ENCODE data around the gene SHOC2. TPM values are rescaled to one million over a fixed set of nuclear protein-coding genes. Genes with fewer than 3 reads are reported as not detected.

SHOC2 gene
- total and polyA plus RNA-seq, 2 donors from 2014 or later = 18.0 to 66.8 TPM

GRCh38 chr10:110972231-110973134 is 53.1 kb downstream of the SHOC2 start:
- Histone ChIP-seq H3K9ac (ENCODE audit: low read length in 3 of 3) (peak overlapping the region in 1 of 3 donors; percentile 21), H3K27ac (ENCODE audit: low read depth in 2 of 2, low read length in 2 of 2) (no peak overlapping the region), H3K9me3 (ENCODE audit: control insufficient read depth in 2 of 3, insufficient read depth in 1 of 3, low read length in 3 of 3) (no peaks in the 10 kb centered on the region), H3K36me3 (ENCODE audit: control insufficient read depth in 2 of 3, insufficient read depth in 3 of 3, low read length in 3 of 3) (no peaks in the 10 kb centered on the region), H3K4me3 (ENCODE audit: low read length in 3 of 3) (no peak overlapping the region), H3K27me3 (ENCODE audit: control insufficient read depth, insufficient read depth, low read length) (no peaks in the 10 kb centered on the region), H3K4me1 (ENCODE audit: control insufficient read depth in 2 of 3, insufficient read depth in 2 of 3, low read depth in 1 of 3, low read length in 3 of 3) (peaks cover 0 to 4% (median 0%) of the 10 kb centered on the region in 3 donors)
- no peak for TF ChIP-seq CTCF (IDR thresholded peaks at IDR 0.05; ENCODE audit: borderline replicate concordance, extremely low read depth, insufficient read depth)
- DNase-seq (peak in 1 of 5 donors; percentile 35), FAIRE-seq (no peak)
- intact Hi-C loops (cut with DNase I) = no loop called here

- no peaks in the 10 kb centered on the region for H3K36me3 ChIP-seq (ENCODE audit: control insufficient read depth in 2 of 3, insufficient read depth in 3 of 3, low read length in 3 of 3)
- H3K4me3 ChIP-seq (ENCODE audit: low read length in 3 of 3) = no peak overlapping the region
- H3K9me3 ChIP-seq (ENCODE audit: control insufficient read depth in 2 of 3, insufficient read depth in 1 of 3, low read length in 3 of 3) = no peaks in the 10 kb centered on the region
- peaks cover 0 to 4% (median 0%) of the 10 kb centered on the region in 3 donors for H3K4me1 ChIP-seq (ENCODE audit: control insufficient read depth in 2 of 3, insufficient read depth in 2 of 3, low read depth in 1 of 3, low read length in 3 of 3)
- no peaks in the 10 kb centered on the region for H3K27me3 ChIP-seq (ENCODE audit: control insufficient read depth, insufficient read depth, low read length)
- intact Hi-C loops (cut with DNase I) = no loop called here
- H3K9ac ChIP-seq (ENCODE audit: low read length in 3 of 3) = no peak overlapping the region
- FAIRE-seq = peak; percentile 8
- no peak for DNase-seq
- no peak for TF ChIP-seq CTCF (IDR thresholded peaks at IDR 0.05; ENCODE audit: borderline replicate concordance, extremely low read depth, insufficient read depth)
- H3K27ac ChIP-seq (ENCODE audit: low read depth in 2 of 2, low read length in 2 of 2) = no peak overlapping the region
Measured at GRCh38 chr10:110973400-110973799, 54.0 kb downstream of the SHOC2 start.

GRCh38 chr10:110976577-110976976 is 57.2 kb downstream of the SHOC2 start:
- FAIRE-seq = no peak
- intact Hi-C loops (cut with DNase I) = no loop called here

More at GRCh38 chr10:110976577-110976976, 57.2 kb downstream of the SHOC2 start:
- TF ChIP-seq CTCF (IDR thresholded peaks at IDR 0.05; ENCODE audit: borderline replicate concordance, extremely low read depth, insufficient read depth) = no peak
- peaks cover 0 to 4% (median 0%) of the 10 kb centered on the region in 3 donors for H3K4me1 ChIP-seq (ENCODE audit: control insufficient read depth in 2 of 3, insufficient read depth in 2 of 3, low read depth in 1 of 3, low read length in 3 of 3)
- H3K4me3 ChIP-seq (ENCODE audit: low read length in 3 of 3) = no peak overlapping the region
- no peak for DNase-seq
- H3K27me3 ChIP-seq (ENCODE audit: control insufficient read depth, insufficient read depth, low read length) = no peaks in the 10 kb centered on the region
- H3K36me3 ChIP-seq (ENCODE audit: control insufficient read depth in 2 of 3, insufficient read depth in 3 of 3, low read length in 3 of 3) = no peaks in the 10 kb centered on the region
- no peaks in the 10 kb centered on the region for H3K9me3 ChIP-seq (ENCODE audit: control insufficient read depth in 2 of 3, insufficient read depth in 1 of 3, low read length in 3 of 3)
- no peak overlapping the region for H3K27ac ChIP-seq (ENCODE audit: low read depth in 2 of 2, low read length in 2 of 2)
- no peak overlapping the region for H3K9ac ChIP-seq (ENCODE audit: low read length in 3 of 3)

Data from kidney (tissue), 14 donors.